Glutamatergic neuron (in vitro differentiated cells): ENCODE results near the gene MYF5. TPM values are rescaled to one million over a fixed set of nuclear protein-coding genes. Genes with fewer than 3 reads are reported as not detected.

Experiments
- DNase-seq: peaks from one replicate; pipeline ENCODE4 v3.0.0; 2022
- H3K27ac Mint-ChIP-seq: one replicate; pipeline ENCODE4 v1.8.0; 2020; ENCODE audit warnings: mild to moderate bottlenecking, mixed read lengths, inconsistent platforms; ENCODE audit not compliant: unreplicated experiment
- H3K27me3 Mint-ChIP-seq: one replicate; pipeline ENCODE4 v1.8.0; 2020; ENCODE audit warnings: mild to moderate bottlenecking, moderate library complexity, mixed read lengths, inconsistent platforms; ENCODE audit not compliant: unreplicated experiment
- H3K36me3 Mint-ChIP-seq: one replicate; pipeline ENCODE4 v1.8.0; 2020; ENCODE audit warnings: mild to moderate bottlenecking, mixed read lengths, inconsistent platforms; ENCODE audit not compliant: unreplicated experiment
- H3K4me1 Mint-ChIP-seq: one replicate; pipeline ENCODE4 v1.8.0; 2020; ENCODE audit warnings: mild to moderate bottlenecking, low read depth, mixed read lengths, inconsistent platforms; ENCODE audit not compliant: unreplicated experiment
- H3K4me3 Mint-ChIP-seq: one replicate; pipeline ENCODE4 v1.8.0; 2020; ENCODE audit warnings: mild to moderate bottlenecking, mixed read lengths, inconsistent platforms; ENCODE audit not compliant: unreplicated experiment
- H3K9me3 Mint-ChIP-seq: one replicate; pipeline ENCODE4 v1.8.0; 2020; ENCODE audit warnings: mild to moderate bottlenecking, moderate library complexity, mixed read lengths, inconsistent platforms; ENCODE audit not compliant: unreplicated experiment
- total RNA-seq: library from RNA; stranded (reverse); fragmentation: NEBNext Ultra II Directional; extraction: Animal tissue kit (Norgen Biotek cat#: 25700); gene quantifications from one replicate; pipeline ENCODE4 v1.2.1, GENCODE V29; 2021; ENCODE audit not compliant: unreplicated experiment
- TF ChIP-seq, protein P1 (sequence below): fragments of 200-600 bp; sonication (generic); IDR thresholded peaks from one replicate; pipeline ENCODE4 v1.5.0; 2021; ENCODE audit not compliant: partially characterized antibody, unreplicated experiment

MYF5 gene
- total RNA-seq, 1 donor from 2014 or later = not detected

DNA sequence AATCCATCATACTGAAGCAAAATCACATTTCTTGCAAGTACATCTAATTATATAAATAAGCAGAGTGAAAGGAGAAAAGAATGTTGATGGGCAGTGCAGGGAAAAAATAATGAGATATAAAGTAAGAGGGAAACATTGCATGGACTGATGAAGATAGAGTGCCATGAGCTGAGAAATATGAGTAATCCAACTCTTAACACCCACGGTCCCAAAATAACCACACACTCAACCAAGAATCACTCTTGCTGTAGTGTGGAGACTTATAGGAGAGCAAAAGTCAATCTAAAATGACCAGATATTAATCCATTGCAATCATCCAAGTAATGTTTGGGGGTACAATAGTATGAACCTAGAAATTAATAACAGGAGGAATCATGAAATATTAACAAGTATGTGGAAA is 40.2 kb downstream of the MYF5 start:
- H3K27me3 Mint-ChIP-seq = no peaks in the 10 kb centered on the region
- H3K4me3 Mint-ChIP-seq = no peak overlapping the region
- no peak for DNase-seq

DNA sequence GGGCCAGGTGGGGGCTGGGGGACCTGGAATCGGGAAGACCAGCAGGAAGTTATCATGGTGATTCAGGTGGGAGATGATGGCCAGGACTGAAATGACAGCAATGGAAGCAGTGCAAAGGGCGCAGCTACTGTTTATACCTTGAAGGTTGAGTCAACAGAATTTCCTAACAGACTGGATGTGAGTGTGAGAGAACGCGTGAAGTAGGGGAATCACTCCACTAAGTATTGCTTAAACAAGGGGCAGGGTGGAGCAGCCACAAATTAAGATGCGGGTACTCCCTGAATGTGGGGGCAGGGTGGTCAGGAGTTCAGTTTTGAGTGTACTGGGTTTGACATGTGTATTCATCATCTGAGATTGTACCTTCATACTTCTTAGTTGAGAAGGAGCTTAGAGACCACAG is 45.1 kb downstream of the MYF5 start:
- Mint-ChIP-seq H3K36me3 (no peaks in the 10 kb centered on the region), H3K27me3 (no peaks in the 10 kb centered on the region), H3K4me3 (no peak overlapping the region), H3K4me1 (no peaks in the 10 kb centered on the region), H3K9me3 (no peaks in the 10 kb centered on the region), H3K27ac (no peak overlapping the region)
- TF ChIP-seq, protein P1, sequence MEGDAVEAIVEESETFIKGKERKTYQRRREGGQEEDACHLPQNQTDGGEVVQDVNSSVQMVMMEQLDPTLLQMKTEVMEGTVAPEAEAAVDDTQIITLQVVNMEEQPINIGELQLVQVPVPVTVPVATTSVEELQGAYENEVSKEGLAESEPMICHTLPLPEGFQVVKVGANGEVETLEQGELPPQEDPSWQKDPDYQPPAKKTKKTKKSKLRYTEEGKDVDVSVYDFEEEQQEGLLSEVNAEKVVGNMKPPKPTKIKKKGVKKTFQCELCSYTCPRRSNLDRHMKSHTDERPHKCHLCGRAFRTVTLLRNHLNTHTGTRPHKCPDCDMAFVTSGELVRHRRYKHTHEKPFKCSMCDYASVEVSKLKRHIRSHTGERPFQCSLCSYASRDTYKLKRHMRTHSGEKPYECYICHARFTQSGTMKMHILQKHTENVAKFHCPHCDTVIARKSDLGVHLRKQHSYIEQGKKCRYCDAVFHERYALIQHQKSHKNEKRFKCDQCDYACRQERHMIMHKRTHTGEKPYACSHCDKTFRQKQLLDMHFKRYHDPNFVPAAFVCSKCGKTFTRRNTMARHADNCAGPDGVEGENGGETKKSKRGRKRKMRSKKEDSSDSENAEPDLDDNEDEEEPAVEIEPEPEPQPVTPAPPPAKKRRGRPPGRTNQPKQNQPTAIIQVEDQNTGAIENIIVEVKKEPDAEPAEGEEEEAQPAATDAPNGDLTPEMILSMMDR = no peak
- no peak for DNase-seq

More for the DNA sequence above, 40.2 kb downstream of the MYF5 start:
- Mint-ChIP-seq H3K27ac (no peak overlapping the region), H3K36me3 (no peaks in the 10 kb centered on the region), H3K4me1 (no peaks in the 10 kb centered on the region), H3K9me3 (no peaks in the 10 kb centered on the region)
- TF ChIP-seq, protein P1 = no peak

DNA sequence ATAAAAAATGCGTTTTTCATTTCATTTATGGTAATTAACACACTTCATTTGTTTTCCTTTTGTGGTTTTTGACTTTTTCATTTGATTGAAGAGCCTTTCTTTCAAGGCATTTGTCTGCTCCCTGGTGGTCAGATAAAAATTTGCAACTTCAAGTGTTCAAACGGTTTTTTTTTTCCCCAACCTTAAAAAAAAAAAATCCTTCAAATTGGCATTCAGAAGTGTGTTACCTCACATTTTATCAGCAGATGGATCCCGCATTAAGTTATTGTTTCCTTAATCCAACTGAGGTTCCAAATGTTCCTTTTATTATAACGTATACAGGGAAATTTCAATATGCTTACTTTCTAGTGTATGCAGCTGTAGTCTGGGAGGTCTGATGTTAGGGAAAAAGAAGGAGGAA is 47.2 kb downstream of the MYF5 start:
- no peaks in the 10 kb centered on the region for H3K36me3 Mint-ChIP-seq
- H3K4me1 Mint-ChIP-seq = peaks cover 4% of the 10 kb centered on the region
- H3K27me3 Mint-ChIP-seq = no peaks in the 10 kb centered on the region
- DNase-seq = no peak
- no peaks in the 10 kb centered on the region for H3K9me3 Mint-ChIP-seq
- H3K4me3 Mint-ChIP-seq = no peak overlapping the region
- H3K27ac Mint-ChIP-seq = no peak overlapping the region
- TF ChIP-seq, protein P1 = peak; percentile 84

DNA sequence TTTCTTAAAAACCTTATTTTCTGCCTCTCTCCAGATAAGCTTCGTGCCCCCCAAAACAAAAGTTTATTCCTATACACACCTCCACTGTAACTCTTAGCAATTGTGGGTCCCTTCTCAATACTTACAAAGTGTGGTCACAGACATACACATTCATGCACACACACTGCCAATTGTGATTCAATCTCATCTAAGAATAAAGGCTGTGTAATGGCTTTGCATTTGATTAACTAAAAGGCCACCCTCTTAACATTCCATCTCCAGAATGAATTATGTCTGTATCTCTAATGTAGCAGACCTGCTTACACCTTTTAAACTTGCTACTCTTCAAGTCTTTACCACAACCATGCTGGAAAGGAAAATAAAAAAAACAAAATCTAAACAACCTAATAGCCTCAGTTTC is 49.5 kb downstream of the MYF5 start:
- TF ChIP-seq, protein P1 = no peak
- no peak for DNase-seq
- no peaks in the 10 kb centered on the region for H3K36me3 Mint-ChIP-seq
- H3K27ac Mint-ChIP-seq = no peak overlapping the region
- no peaks in the 10 kb centered on the region for H3K27me3 Mint-ChIP-seq
- no peak overlapping the region for H3K4me3 Mint-ChIP-seq
- no peaks in the 10 kb centered on the region for H3K9me3 Mint-ChIP-seq
- peaks cover 4% of the 10 kb centered on the region for H3K4me1 Mint-ChIP-seq

DNA sequence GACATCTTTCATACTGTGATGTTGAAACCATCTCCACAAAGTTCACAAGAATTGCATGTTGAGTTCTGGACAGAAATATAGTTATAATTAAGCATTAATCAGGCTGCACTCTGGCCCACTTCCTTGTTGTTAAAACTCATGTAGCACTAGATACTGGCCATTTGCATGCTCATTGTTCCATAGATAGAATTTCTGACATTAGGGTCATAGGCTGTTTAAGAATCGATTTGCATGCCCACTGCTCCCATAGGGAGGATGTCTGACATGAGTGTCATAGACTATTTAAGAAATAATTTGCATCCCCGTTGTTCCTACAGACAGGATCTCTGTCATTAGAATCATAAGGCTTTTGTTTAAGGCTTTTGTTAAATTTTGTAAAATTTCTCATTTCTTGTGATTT is 50.2 kb downstream of the MYF5 start:
- no peak for DNase-seq
- no peaks in the 10 kb centered on the region for H3K36me3 Mint-ChIP-seq
- H3K4me3 Mint-ChIP-seq = no peak overlapping the region
- H3K4me1 Mint-ChIP-seq = peaks cover 4% of the 10 kb centered on the region
- H3K27ac Mint-ChIP-seq = no peak overlapping the region
- no peaks in the 10 kb centered on the region for H3K9me3 Mint-ChIP-seq
- TF ChIP-seq, protein P1 = no peak
- H3K27me3 Mint-ChIP-seq = no peaks in the 10 kb centered on the region

Other genes with a start within 250 kb of the MYF5 start
- not detected for gene MYF6, start 9.3 kb upstream of the MYF5 start, total RNA-seq
- 41.9 TPM for gene LIN7A, start 221.0 kb downstream of the MYF5 start, total RNA-seq